ENCODE results near the gene GAST.

Gene GAST

GRCh38 chr17:41691031-41691777, 20.9 kb upstream of the GAST start:
- intact Hi-C loops (cut with DNase I; ENCODE audit: low total_unique reads): no loop called here
- Histone ChIP-seq H3K27ac (peak overlapping the region in 1 of 2 donors; percentile 100), H3K36me3 (peaks cover 57 to 64% (median 61%) of the 10 kb centered on the region in 3 donors), H3K27me3 (no peaks in the 10 kb centered on the region), H3K4me3 (peak overlapping the region in 1 of 2 donors; percentile 86), H3K4me1 (peaks cover 0 to 40% (median 30%) of the 10 kb centered on the region in 4 donors), H3K9me3 (no peaks in the 10 kb centered on the region)
- no peak for DNase-seq
- TF ChIP-seq, protein P1, sequence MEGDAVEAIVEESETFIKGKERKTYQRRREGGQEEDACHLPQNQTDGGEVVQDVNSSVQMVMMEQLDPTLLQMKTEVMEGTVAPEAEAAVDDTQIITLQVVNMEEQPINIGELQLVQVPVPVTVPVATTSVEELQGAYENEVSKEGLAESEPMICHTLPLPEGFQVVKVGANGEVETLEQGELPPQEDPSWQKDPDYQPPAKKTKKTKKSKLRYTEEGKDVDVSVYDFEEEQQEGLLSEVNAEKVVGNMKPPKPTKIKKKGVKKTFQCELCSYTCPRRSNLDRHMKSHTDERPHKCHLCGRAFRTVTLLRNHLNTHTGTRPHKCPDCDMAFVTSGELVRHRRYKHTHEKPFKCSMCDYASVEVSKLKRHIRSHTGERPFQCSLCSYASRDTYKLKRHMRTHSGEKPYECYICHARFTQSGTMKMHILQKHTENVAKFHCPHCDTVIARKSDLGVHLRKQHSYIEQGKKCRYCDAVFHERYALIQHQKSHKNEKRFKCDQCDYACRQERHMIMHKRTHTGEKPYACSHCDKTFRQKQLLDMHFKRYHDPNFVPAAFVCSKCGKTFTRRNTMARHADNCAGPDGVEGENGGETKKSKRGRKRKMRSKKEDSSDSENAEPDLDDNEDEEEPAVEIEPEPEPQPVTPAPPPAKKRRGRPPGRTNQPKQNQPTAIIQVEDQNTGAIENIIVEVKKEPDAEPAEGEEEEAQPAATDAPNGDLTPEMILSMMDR (IDR thresholded peaks at IDR 0.05): no peak

GRCh38 chr17:41692722-41693521, 19.2 kb upstream of the GAST start:
- intact Hi-C loops (cut with DNase I; ENCODE audit: low total_unique reads): no loop called here
- H3K36me3 ChIP-seq: peaks cover 57 to 64% (median 61%) of the 10 kb centered on the region in 3 donors
- no peak overlapping the region for H3K4me3 ChIP-seq
- no peaks in the 10 kb centered on the region for H3K9me3 ChIP-seq
- H3K27ac ChIP-seq: no peak overlapping the region
- no peaks in the 10 kb centered on the region for H3K27me3 ChIP-seq
- peaks cover 0 to 45% (median 32%) of the 10 kb centered on the region in 4 donors for H3K4me1 ChIP-seq
- TF ChIP-seq, protein P1 (IDR thresholded peaks at IDR 0.05): no peak
- no peak for DNase-seq

GRCh38 chr17:41695134-41695661, 16.9 kb upstream of the GAST start:
- H3K9me3 ChIP-seq: no peaks in the 10 kb centered on the region
- H3K4me3 ChIP-seq: no peak overlapping the region
- TF ChIP-seq, protein P1 (IDR thresholded peaks at IDR 0.05): no peak
- H3K27me3 ChIP-seq: no peaks in the 10 kb centered on the region
- intact Hi-C loops (cut with DNase I; ENCODE audit: low total_unique reads): no loop called here
- H3K4me1 ChIP-seq: peaks cover 0 to 37% (median 27%) of the 10 kb centered on the region in 4 donors
- no peak for DNase-seq
- peaks cover 50 to 56% (median 53%) of the 10 kb centered on the region in 3 donors for H3K36me3 ChIP-seq
- peak overlapping the region in 1 of 2 donors; percentile 47 for H3K27ac ChIP-seq

DNA sequence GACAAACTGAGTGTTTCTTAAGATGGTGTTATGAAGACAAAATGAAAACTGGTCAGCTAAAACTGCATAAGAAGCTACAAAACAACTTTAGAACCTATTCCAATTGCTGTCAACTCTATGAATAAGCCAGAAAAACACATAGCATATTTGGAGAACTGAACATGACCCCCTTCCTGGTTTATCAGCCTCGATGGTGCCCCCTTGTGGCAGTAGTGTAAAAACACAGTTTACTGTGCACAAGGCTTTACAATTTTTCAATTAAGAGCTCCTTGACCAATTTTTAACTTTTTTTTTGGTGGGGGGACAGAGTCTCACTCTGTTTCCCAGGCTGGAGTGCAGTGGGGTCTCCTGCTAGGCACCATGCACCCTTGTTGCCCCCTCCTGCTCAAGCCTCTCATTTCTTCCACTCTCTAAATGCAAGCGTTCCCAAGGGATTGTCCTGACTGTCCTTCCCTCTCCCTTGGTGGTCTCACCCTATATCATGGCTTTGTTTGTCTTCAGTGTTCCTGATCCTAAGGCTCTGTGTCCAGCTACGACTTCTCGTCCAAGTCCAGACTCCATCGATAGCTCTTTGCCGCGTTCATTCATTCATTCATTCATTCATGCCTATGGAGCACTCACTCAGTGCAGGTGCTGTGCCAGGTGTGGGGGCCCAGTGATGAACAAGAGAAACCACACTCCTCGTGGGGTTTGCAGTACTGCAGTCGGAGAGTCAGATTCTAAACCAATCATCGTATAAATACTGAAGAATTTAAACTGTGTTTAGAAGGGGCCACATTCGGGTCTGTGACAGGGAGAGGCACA, 16.0 kb upstream of the GAST start:
- Histone ChIP-seq H3K36me3 (peaks cover 40 to 46% (median 43%) of the 10 kb centered on the region in 3 donors), H3K4me3 (no peak overlapping the region), H3K27ac (peak overlapping the region in 1 of 2 donors; percentile 47), H3K27me3 (peaks cover 0 to 2% of the 10 kb centered on the region in 2 donors), H3K4me1 (peaks cover 0 to 27% (median 17%) of the 10 kb centered on the region in 4 donors), H3K9me3 (no peaks in the 10 kb centered on the region)
- TF ChIP-seq, protein P1 (IDR thresholded peaks at IDR 0.05): peak; percentile 63 to 84
- intact Hi-C loops (cut with DNase I; ENCODE audit: low total_unique reads): no loop called here
- peak in 1 of 2 donors; percentile 77 for DNase-seq
